SW480 (cell line): Measurements from ENCODE around the gene SLC30A9.

Experiments
- DNase-seq: peaks from one replicate; pipeline ENCODE4 v3.0.0-alpha.2; 2016; ENCODE audit warnings: low spot score

Gene SLC30A9

GRCh38 chr4:41990365-41991111 lies at the start of gene SLC30A9:
Gene SLC30A9 (plus strand): TSS chr4:41990530. CDS start chr4:41990652, 122 bp downstream.
- DNase-seq, result peak; percentile 91

- DNase-seq, result no peak
These were observed 49.5 kb upstream of the SLC30A9 start for GRCh38 chr4:41940834-41941233.

DNA sequence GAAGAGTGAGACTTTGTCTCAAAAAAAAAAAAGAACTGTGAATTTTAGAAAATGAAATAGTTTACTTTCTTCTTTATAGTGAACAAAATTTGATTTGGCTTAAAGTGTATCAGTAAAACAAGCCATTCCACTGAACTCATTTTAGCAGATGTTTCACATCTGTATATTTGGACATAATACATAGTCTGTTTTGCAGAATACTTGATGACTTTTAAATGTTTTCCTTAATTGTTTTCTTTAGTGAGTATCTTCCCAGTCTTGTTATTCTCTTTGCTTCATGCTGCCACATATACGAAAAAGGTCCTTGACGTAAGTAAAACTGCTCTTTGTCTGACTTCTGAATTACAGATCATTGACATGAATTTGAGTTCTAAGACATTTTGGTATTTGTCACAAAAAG lies 46.8 kb upstream of the SLC30A9 start:
- DNase-seq, result no peak

DNA sequence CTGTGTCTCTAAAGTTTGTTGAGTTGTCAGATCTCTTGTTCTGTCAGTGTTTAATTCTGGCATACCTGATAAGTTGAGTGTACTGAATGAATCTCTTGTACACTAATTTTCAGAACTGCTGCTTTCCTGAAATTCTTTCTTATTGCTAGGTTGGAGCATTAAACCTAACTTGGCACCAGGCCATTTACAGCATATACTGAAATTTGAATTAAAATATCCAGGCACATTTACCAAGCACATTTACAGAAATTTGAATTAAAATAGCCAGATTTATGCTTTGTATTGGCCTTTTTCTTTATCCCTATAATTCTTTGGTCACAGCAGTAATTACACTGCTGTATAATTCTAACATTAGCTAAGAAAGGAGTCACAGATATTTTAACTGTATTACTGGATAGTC lies 46.2 kb upstream of the SLC30A9 start:
- no peak for DNase-seq

DNA sequence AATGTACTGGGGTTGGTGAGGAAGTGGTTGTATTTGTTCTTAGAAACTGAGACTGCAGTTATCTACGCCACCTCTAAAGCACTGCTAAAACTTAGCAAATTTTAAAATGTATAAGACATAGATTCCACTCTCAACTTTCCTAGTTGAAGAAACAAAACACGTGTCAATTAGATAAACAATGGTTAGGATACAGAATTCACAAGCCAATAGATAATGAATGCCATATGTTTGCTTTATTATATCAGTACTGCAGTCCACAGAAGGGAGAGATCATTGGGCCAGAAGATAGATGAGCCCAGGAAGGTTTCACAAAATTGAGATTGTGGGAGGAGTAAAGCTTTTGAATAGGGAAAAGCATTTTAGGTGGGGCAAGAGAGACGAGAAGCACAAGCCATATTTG lies 40.8 kb upstream of the SLC30A9 start:
- DNase-seq, result no peak

GRCh38 chr4:41957634-41958033 lies 32.7 kb upstream of the SLC30A9 start:
- DNase-seq, result peak; percentile 25

DNA sequence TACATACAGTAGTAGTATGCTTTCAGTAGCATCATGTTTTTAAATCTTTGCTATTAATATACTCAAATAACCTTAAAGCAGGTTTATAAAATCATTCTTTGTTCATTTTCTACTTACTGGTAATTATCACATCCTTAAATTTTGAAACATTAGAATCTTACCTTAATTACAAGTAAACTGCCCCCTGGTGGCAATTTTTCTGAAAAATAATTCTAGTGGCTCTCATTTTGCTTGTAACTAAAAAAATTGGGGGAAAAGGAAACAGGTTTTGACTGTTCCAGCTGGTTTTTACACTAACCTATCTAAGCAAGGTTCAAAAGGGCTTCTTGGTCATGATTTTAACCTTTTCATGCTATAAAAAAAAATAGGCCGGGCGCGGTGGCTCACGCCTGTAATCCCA lies 27.2 kb upstream of the SLC30A9 start:
- no peak for DNase-seq

GRCh38 chr4:41964401-41964800 lies 25.9 kb upstream of the SLC30A9 start:
- DNase-seq, result no peak

- DNase-seq, result no peak
These were observed 22.9 kb upstream of the SLC30A9 start for GRCh38 chr4:41967392-41967791.

- no peak for DNase-seq
These were observed 20.7 kb upstream of the SLC30A9 start for GRCh38 chr4:41969671-41970070.

GRCh38 chr4:41975341-41975740 lies 15.0 kb upstream of the SLC30A9 start:
- DNase-seq, result no peak

- DNase-seq, result no peak
These were observed 13.4 kb upstream of the SLC30A9 start for GRCh38 chr4:41976775-41977516.

DNA sequence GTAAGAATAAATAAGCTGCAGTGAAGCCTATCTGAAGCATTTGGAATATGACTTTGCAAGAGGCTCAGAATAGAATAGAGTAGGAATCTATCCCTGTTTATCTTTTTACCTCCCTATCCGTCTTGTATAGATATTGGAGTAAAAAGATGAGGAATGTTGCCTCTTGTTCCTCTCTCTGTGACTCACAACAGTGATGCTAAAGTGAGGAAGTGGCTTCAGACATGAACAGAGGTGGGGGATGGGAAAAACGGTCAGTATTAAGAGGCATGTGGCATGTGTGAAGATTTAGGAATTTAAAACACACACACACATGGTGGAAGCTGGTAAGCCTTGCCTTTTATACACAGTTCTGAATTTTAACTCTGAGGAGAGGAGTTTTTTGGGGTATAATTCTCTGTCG lies 12.6 kb upstream of the SLC30A9 start:
- DNase-seq, result no peak

DNA sequence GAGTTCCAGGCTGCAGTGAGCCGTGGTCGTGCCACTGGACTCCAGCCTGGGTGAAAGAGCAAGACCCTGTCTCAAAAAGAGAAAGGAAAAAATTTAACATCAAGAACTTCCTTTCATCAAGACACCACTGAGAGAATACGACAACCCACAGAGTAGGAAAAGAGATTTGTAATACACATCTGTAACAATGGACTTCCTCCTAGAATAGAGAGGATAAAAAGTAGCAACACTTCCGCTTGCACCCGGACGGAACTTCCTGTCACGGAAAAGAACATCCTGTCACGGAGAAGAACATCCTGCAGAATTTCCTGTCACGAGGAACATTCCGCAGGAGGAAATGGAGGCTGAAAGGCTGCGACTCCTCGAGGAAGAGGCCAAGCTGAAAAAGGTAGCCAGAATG lies 8.9 kb upstream of the SLC30A9 start, which contains the start of gene DCAF4L1:
TSS of gene DCAF4L1 (plus strand) at position 301 of the 400 bp plus-strand sequence. CDS start at position 338, 37 bp downstream.
- no peak for DNase-seq

- no peak for DNase-seq
These were observed 7.6 kb upstream of the SLC30A9 start for GRCh38 chr4:41982716-41983115.

GRCh38 chr4:41985151-41985550 lies 5.2 kb upstream of the SLC30A9 start:
- no peak for DNase-seq

GRCh38 chr4:41989994-41990364 lies 351 bp upstream of the SLC30A9 start:
- no peak for DNase-seq

DNA sequence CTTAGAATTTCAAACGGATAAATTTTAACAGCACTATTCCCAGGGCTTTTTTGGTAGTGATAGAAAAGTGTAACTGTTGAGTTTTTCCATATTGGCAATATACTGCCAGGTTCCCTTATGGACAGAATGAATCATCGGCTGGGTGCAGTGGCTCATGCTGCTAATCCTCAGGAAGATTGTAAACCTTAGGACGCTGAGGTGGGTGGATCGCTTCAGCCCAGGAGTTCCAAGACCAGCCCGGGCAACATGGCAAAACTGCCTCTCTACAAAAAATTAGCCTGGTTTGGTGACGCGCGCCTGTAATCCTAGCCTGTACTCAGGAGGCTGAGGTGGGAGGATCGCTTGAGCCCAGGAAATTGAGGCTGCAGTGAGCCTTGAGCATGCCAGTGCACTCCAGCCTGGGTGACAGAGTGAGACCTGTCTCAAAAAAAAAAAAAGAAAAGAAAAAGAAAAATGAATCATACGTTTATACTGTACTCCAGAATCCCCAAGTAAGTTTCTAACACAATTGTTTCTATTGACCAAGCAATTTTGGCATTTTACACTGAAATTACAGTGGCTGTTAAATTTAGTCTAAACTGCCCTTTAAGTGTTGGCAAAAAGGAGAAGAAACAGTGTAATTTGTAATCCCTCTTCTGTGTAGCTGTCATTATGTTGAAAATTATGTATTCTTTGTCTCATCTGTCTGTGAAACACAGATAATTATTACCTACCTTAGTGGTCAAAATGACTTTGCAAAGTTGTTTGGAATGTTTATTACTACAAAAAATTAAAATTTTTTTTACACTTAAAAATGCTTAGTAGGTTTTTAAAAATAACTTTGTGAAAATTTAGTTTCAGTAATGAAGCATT lies 1.8 kb downstream of the SLC30A9 start:
- DNase-seq, result peak; percentile 10

GRCh38 chr4:41992967-41993857 lies 2.9 kb downstream of the SLC30A9 start:
- DNase-seq, result no peak

DNA sequence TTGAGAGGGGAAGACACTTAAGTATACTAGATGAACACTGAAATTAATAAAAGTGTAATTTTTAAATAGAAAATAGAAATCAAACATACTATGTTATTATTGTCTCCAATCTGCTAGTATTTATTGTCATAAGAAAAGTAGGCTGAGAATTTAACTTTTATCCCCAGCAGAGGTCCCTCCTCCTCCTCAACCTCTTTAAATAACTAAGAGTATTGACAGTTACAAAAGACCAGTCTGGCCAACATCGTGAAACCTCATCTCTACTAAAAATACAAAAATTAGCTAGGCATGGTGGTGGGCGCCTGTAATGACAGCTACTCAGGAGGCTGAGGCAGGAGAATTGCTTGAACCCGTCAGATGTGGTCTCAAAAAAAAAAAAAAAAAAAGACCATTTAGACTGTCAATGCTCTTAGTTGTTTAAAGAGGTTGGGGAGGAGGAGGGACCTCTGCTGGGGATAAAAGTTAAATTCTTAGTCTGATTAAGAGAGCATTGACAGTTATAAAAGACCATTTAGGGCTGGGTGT lies 4.2 kb downstream of the SLC30A9 start:
- no peak for DNase-seq

DNA sequence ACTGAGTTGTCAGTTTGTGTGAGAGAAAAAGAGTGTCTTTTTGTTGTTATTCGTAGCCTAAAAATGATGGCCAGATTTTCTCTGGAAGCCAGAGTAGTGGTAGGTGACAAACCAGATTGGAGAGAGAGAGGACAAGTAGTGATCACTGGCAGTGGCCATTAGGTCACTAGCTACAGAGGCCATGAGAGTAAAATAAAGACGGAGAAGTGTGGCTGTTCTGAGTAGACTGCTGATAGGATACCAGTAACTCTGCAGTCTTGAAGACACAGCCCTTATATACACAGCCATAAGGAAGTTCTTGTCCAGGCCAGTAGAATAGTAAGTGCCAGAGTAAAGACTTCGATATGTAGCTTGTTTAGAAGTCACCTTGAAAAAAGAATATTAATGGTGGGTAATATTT lies 7.7 kb downstream of the SLC30A9 start:
- DNase-seq, result no peak
